ENCODE results near the gene TMA7. TPM values are rescaled to one million over a fixed set of nuclear protein-coding genes. Genes with fewer than 3 reads are reported as not detected.
"Not testable (repeated sequence)": the region's sequence is repeated elsewhere in the genome, so short reads cannot be mapped to it uniquely, and the experiment has no call there.

The TMA7 gene
- 316 and 348 TPM in 2 replicates for total RNA-seq (2014; rRNA removed; shearing (Covaris generic); ENCODE audit: low replicate concordance)

DNA sequence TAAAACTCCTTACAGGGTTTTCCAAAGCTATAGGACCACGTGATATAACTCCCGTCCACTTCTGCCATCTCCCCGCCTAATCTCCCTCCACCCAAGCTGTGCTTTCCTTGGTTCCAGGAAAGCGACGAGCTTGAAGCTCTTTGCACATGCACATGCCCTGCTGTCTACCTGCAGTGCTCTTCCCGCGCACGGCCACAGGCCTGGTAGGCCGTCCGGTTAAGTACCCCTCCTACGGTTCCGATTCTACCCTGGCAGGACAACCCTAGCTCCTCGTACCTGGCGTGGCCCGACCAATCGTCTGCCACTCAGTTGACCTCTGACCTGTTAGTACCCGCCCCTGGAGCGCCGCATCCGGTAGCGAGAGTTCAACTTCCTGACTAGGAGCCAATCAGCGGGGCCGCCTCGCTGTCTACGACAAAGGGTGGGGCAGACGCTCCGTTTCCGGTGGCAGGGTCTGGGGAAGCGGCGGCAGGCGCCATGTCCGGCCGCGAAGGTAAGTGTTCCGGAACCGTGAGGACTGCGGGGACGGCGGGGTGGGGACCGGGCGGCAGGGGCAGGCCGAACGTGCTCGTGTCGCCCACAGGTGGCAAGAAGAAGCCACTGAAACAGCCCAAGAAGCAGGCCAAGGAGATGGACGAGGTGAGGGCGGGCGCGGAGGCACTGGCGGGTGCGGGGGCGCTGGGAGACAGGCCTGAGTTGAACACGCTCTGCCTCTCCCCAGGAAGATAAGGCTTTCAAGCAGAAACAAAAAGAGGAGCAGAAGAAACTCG, at the start of gene TMA7, which contains the start of gene CCDC51:
TSS of gene TMA7 (plus strand) at position 438 of the 770 bp plus-strand sequence. CDS start at position 478, 40 bp downstream.
TSS of gene CCDC51 (minus strand) at position 300 of the 770 bp plus-strand sequence. CDS start 4,991 bp downstream, outside the sequence.
- H3K36me3 ChIP-seq = peaks cover 12% of the 10 kb centered on the region
- peak; percentile 94 for DNase-seq

DNA sequence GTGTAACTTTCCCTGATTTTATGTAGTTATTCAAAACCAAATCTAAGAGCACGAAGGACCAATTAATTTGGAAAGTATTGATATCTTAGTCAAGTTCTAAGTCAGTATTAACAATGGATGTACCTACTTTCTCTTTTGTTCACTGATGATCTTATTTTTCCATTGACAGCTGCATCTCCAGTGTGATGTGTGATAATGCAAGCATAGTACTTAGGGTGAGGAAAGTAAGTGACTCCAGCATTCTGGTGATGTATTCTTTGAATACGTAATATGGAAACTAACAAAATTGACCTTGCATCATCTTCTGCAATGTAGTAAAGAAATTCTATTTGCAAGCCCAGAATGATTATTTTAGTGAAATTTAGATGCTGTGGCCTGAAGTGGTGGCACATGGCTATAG, 45.7 kb upstream of the TMA7 start:
- Histone ChIP-seq H3K4me3 (no peak overlapping the region), H3K27me3 (no peaks in the 10 kb centered on the region; the same call in 1 of the 2 replicates), H3K36me3 (no peaks in the 10 kb centered on the region), H3K9me3 (no peaks in the 10 kb centered on the region)
- no peak for DNase-seq

More for the DNA sequence above, at the start of gene TMA7, which contains the start of gene CCDC51:
- no peaks in the 10 kb centered on the region for H3K9me3 ChIP-seq
- no peaks in the 10 kb centered on the region for H3K27me3 ChIP-seq
- peak within 1 kb of the TSS; percentile 93 for H3K4me3 ChIP-seq

- no peaks in the 10 kb centered on the region; the same call in 1 of the 2 replicates for H3K27me3 ChIP-seq
- no peak overlapping the region for H3K4me3 ChIP-seq
- no peaks in the 10 kb centered on the region for H3K9me3 ChIP-seq
- no peaks in the 10 kb centered on the region for H3K36me3 ChIP-seq
- no peak for DNase-seq
Observed at GRCh38 chr3:48395714-48396113, 44.3 kb upstream of the TMA7 start.

DNA sequence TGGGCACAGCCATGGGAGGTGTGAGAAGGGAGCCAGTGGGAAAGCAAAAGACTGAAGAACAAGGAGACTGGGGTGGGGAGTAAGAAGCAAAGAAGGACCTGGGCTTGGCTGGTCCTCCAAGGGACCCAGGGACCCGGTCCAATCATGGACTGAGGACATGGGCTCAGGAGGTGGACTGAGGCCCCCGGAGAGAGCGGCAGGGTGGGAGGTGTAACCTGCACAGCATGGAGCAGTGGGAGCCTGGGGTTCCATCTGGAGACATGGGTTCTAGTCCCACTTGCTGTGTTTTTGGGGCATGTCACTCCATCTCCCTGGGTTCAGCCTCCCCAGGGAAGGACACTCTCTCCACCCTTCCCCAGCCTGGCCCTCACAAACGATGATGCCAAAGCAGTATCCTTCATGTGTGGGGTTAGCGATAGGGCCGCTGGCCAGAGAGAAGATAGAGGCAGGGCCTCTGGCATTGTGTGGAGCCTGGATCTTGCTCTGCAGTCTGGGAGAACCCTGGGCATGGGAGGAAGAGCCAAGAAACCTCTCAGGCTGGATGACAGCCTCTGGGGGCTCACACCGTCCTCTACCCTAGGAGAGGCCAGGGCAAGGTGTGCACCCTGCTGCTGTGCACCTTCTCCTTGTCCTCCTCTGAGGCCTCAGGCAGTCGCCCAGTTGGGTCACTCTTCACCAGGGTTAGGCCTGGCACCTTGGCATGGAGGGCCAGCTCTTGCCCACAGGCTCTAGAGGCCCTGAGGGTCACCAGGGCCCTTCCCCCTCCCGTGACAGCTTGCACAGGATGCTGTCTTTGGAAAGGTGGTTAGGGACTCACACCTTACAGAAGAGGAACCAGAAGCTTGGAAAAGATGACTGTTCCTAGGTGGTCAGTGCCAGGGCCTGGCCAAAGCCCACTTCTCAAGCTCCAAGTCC, 42.0 kb upstream of the TMA7 start:
- no peaks in the 10 kb centered on the region for H3K36me3 ChIP-seq
- DNase-seq = no peak
- no peak overlapping the region for H3K4me3 ChIP-seq
- no peaks in the 10 kb centered on the region; the same call in 1 of the 2 replicates for H3K27me3 ChIP-seq
- H3K9me3 ChIP-seq = no peaks in the 10 kb centered on the region

DNA sequence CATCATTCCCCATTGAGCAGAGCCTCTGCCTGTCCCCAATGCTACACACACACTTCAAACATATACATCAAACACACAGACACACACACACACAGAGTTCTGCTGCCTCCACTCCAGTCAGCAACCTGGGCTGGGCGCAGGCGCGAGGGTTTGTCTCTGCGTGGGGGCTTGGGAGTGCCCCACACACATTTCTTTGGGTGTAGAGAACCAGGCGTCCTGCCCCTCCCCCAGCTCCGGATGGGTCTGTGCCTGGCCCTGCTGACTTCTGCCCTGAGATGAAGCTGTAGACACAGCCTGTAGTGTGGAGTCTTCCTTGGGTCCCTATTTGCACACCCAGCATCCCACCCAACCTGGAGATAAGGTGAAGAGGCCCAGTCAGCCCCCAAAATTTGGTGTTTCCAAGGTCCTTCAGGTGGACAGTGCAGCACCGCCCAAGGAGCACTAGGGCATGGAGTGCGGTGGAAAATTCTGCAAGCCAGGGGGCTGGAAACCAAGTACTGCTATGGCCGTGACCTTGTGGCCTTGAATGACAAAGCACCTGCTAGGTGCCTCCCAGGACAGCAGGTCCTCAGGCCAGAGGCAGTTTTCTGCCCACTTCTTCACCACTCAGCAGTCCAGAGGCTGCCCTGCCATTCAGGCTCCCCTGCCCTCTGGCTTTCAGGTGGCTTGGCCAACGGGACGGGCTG, 41.2 kb upstream of the TMA7 start:
- Histone ChIP-seq H3K4me3 (no peak overlapping the region), H3K9me3 (no peaks in the 10 kb centered on the region), H3K27me3 (no peaks in the 10 kb centered on the region; the same call in 1 of the 2 replicates), H3K36me3 (no peaks in the 10 kb centered on the region)
- no peak for DNase-seq

DNA sequence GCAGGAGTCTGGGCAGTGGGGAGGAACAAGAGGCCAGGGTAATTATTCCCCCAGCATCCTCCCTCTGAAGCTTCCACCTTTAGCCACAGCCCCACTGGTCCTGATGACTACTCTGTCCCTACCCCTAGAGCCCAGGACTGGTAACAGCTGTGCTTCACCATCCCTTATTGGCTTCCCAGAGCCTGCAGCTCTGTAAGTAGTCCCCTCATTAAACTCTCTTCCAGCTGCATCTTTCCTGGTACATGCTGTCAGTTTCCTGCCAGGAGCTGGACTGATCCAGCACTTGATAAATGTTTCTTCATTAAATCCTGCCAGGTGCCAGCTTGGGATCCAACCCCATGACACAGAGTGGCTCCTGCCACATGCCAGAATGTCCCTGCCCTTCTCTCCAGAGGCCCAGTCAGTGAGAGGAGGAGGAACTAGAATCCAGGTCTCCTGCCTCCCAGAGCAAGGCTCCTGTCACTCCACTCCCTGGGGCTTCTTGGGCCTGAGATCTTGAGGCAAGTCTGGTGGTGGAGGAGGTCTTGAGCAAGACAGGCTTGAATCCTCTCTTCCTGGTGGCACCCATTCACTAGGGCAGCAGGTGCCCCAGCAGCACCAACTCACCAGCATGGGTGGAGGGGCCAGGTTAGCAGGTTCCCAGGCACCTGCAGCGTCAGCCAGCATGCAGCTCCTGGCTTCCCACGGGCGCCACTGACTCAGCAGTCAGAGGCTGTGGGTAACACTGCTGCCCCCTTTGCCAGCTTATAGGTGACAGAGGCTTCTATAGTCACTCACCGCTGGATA, 40.5 kb upstream of the TMA7 start:
- no peak for DNase-seq
- H3K4me3 ChIP-seq = no peak overlapping the region
- no peaks in the 10 kb centered on the region for H3K36me3 ChIP-seq
- no peaks in the 10 kb centered on the region; the same call in 1 of the 2 replicates for H3K27me3 ChIP-seq
- H3K9me3 ChIP-seq = no peaks in the 10 kb centered on the region

- no peak for DNase-seq
- H3K4me3 ChIP-seq = no peak overlapping the region
- H3K27me3 ChIP-seq = no peaks in the 10 kb centered on the region
- no peaks in the 10 kb centered on the region for H3K36me3 ChIP-seq
- no peaks in the 10 kb centered on the region for H3K9me3 ChIP-seq
Observed at GRCh38 chr3:48400824-48401433, 39.1 kb upstream of the TMA7 start.

DNA sequence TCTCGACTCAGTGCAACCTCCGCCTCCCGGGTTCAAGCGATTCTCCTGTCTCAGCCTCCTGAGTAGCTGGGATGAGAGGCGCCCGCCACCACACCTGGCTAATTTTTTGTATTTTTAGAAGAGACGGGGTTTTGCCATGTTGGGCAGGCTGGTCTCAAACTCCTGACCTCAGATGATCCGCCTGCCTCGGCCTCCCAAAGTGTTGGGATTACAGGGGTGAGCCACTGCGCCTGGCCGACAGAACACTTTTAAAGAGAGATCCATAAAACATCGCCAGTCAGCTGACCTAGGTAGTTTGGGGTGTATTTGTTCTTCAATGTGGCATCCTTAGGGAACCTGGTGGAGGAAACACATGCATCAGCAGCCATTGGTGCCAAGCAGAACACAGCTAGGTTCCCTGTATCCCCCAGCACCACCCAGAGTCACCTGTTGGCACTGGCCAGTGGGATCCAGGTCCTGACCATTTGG, 38.6 kb upstream of the TMA7 start:
- H3K9me3 ChIP-seq, H3K27me3 ChIP-seq, DNase-seq, H3K4me3 ChIP-seq, H3K36me3 ChIP-seq: not testable (repeated sequence)

DNA sequence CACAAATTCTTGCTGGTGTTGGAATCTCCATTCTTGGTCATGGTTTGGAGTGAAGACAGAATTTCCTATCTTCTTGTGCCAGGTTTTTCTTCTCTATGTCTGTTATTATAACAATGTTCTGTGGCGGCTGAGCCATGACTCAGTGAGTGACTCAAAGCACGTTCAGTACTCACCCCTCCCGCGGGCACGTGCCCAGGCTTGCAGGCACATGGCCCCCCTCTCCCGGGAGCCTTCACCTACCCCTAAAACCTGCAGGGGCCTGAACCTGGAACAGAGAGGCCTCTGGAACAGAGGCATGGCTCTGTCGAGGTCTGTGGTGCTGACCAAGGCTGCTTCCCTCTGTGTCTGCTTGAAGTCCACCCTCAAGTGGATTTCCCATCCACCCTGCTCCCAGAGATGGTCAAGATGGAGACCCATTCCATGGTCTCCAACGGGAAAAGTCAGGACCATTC, 37.8 kb upstream of the TMA7 start:
- no peaks in the 10 kb centered on the region for H3K9me3 ChIP-seq
- no peaks in the 10 kb centered on the region for H3K27me3 ChIP-seq
- peak; percentile 91 for DNase-seq
- no peaks in the 10 kb centered on the region for H3K36me3 ChIP-seq
- H3K4me3 ChIP-seq = no peak overlapping the region

- Histone ChIP-seq H3K4me3 (no peak overlapping the region), H3K9me3 (no peaks in the 10 kb centered on the region), H3K27me3 (no peaks in the 10 kb centered on the region), H3K36me3 (no peaks in the 10 kb centered on the region)
- DNase-seq = no peak
Observed at GRCh38 chr3:48402907-48403306, 37.1 kb upstream of the TMA7 start.

DNA sequence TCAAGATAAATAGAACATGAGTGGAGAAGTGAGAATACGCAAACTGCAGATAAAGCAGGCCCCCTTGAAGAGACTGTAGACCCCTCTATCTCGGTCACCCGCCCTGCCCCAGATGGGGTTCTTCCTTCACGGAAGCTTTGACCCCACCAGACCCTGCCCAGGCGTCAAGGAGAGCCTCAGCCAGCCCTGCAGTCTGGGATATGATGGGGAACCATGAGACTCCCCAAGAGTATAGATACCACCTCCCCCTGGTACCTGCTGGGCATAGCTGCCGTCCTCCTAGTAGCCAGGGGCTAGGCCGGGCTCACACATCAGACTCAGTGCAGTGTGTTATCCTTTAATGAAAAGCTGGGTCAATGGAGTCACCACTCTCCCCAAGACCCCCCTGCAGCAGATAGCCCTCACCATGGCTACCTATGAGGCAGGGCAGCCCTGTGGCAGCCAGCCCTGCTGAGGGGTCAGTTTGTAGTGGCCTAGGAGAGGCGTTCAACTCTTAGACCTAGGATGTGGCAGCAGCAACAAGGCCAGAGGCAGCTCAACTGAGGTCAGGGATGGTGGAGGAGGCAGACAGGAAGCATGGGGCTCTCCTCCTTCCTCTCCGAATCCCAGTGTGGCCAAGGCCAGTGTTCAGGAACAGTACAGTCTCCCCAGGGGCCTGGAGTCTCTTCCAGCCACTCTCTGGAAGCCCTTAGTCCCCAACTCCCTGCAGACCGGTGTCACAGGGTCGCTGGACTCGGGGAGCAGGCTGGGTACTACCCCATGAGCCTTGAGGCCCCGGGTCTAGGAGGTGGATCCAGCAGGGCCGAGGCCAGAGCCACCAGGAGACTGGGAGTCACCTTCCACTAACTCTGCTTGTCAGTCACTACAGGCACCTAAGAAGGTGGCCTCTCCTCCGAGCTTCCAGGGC, 36.3 kb upstream of the TMA7 start:
- no peak for DNase-seq
- H3K9me3 ChIP-seq = no peaks in the 10 kb centered on the region
- no peaks in the 10 kb centered on the region for H3K36me3 ChIP-seq

GRCh38 chr3:48404440-48405342, 35.4 kb upstream of the TMA7 start:
- no peaks in the 10 kb centered on the region for H3K36me3 ChIP-seq
- H3K4me3 ChIP-seq = no peak overlapping the region
- no peaks in the 10 kb centered on the region for H3K27me3 ChIP-seq
- no peaks in the 10 kb centered on the region for H3K9me3 ChIP-seq
- DNase-seq = no peak

More for the DNA sequence above, 36.3 kb upstream of the TMA7 start:
- Histone ChIP-seq H3K4me3 (no peak overlapping the region), H3K27me3 (no peaks in the 10 kb centered on the region)

DNA sequence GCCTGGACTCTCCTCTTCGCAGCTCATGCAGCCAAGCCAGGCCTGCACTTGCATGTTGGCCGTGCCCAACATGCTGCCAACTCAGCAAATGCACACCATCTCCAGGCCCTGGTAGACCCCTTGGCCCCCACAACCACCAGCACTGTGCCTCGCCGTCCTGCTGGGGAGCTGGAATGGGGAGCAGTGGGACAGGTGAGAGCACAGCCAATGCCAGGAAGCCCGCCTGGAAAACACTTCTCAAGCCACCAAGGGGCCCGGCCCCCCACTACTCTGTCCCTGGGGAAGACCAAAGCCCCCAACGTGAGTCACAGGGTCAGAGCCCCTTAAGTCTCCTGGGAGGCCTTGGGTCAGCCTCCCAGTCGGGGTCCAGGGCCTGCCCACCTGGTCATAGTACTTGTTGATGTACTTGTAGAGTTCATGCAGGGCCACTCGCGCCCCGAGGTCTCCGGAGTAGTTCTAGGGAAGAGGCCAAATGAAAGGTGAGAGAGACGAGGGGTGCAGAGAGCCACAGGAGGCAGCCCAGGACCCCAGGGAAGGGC, 34.6 kb upstream of the TMA7 start:
- Histone ChIP-seq H3K4me3 (no peak overlapping the region), H3K36me3 (no peaks in the 10 kb centered on the region), H3K9me3 (no peaks in the 10 kb centered on the region), H3K27me3 (no peaks in the 10 kb centered on the region)
- no peak for DNase-seq
